ENCODE results near the gene KLHL29. TPM values are rescaled to one million over a fixed set of nuclear protein-coding genes. Genes with fewer than 3 reads are reported as not detected.

Gene KLHL29
- total RNA-seq, 1 experiment from 2014 or later: 2.6 TPM

- CTCF ChIA-PET: no interaction called here
- Histone ChIP-seq H4K20me1 (ENCODE audit: low read length) (no peaks in the 10 kb centered on the region), H3K4me1 (ENCODE audit: insufficient read depth, low read length) (no peaks in the 10 kb centered on the region), H3K27me3 (ENCODE audit: low read length) (no peaks in the 10 kb centered on the region), H3K9me2 (replicated peaks; ENCODE audit: low read length) (no peaks in the 10 kb centered on the region), H2AFZ (ENCODE audit: low read length) (no peak overlapping the region), H3F3A (ENCODE audit: low read length, unreplicated experiment) (no peaks in the 10 kb centered on the region), H3K9me3 (ENCODE audit: low read length) (no peaks in the 10 kb centered on the region), H3K4me3 (ENCODE audit: low read length) (no peak overlapping the region), H3K9ac (ENCODE audit: low read length) (no peak overlapping the region), H3K36me3 (ENCODE audit: low read depth, low read length) (no peaks in the 10 kb centered on the region), H3K27ac (ENCODE audit: low read length) (no peak overlapping the region), H3K4me2 (ENCODE audit: low read length) (no peak overlapping the region), H3K79me2 (ENCODE audit: low read length) (no peaks in the 10 kb centered on the region)
- no peak for ATAC-seq
- no peak for TF ChIP-seq EZH2 (IDR thresholded peaks at IDR 0.05; ENCODE audit: low read length, unreplicated experiment)
- no peak for TF ChIP-seq CTCF (conservative IDR thresholded peaks at IDR 0.05; ENCODE audit: low read depth, low read length)
- TF ChIP-seq EZH2phosphoT487 (IDR thresholded peaks at IDR 0.05; ENCODE audit: borderline replicate concordance, low read length): no peak
- no peak for DNase-seq
- no TSS peak for BruUV-seq (replicated peaks)
- POLR2A ChIA-PET (ENCODE audit: unreplicated experiment): no interaction called here
- intact Hi-C loops (cut with micrococcal nuclease): no loop called here
These were observed 301.5 kb downstream of the KLHL29 start for GRCh38 chr2:23686405-23687029.

- BruUV-seq (replicated peaks): no TSS peak
- intact Hi-C loops (cut with micrococcal nuclease): no loop called here
- Histone ChIP-seq H2AFZ (ENCODE audit: low read length) (no peak overlapping the region), H3K79me2 (ENCODE audit: low read length) (no peaks in the 10 kb centered on the region), H3K27me3 (ENCODE audit: low read length) (no peaks in the 10 kb centered on the region), H3K4me3 (ENCODE audit: low read length) (no peak overlapping the region), H3K9ac (ENCODE audit: low read length) (no peak overlapping the region), H3K4me1 (ENCODE audit: insufficient read depth, low read length) (no peaks in the 10 kb centered on the region), H4K20me1 (ENCODE audit: low read length) (no peaks in the 10 kb centered on the region), H3K9me2 (replicated peaks; ENCODE audit: low read length) (no peaks in the 10 kb centered on the region), H3K36me3 (ENCODE audit: low read depth, low read length) (no peaks in the 10 kb centered on the region), H3K4me2 (ENCODE audit: low read length) (no peak overlapping the region), H3K9me3 (ENCODE audit: low read length) (no peaks in the 10 kb centered on the region), H3K27ac (ENCODE audit: low read length) (no peak overlapping the region), H3F3A (ENCODE audit: low read length, unreplicated experiment) (no peaks in the 10 kb centered on the region)
- ATAC-seq (no peak), DNase-seq (no peak)
- TF ChIP-seq CTCF (conservative IDR thresholded peaks at IDR 0.05; ENCODE audit: low read depth, low read length): no peak
- no peak for TF ChIP-seq EZH2 (IDR thresholded peaks at IDR 0.05; ENCODE audit: low read length, unreplicated experiment)
- no peak for TF ChIP-seq EZH2phosphoT487 (IDR thresholded peaks at IDR 0.05; ENCODE audit: borderline replicate concordance, low read length)
- CTCF ChIA-PET: no interaction called here
- POLR2A ChIA-PET (ENCODE audit: unreplicated experiment): no interaction called here
These were observed 302.2 kb downstream of the KLHL29 start for GRCh38 chr2:23687214-23687613.

- no peak for ATAC-seq
- H3K4me1 ChIP-seq (ENCODE audit: insufficient read depth, low read length): no peaks in the 10 kb centered on the region
- H3K79me2 ChIP-seq (ENCODE audit: low read length): no peaks in the 10 kb centered on the region
- intact Hi-C loops (cut with micrococcal nuclease): no loop called here
- no peak overlapping the region for H3K27ac ChIP-seq (ENCODE audit: low read length)
- no peaks in the 10 kb centered on the region for H3F3A ChIP-seq (ENCODE audit: low read length, unreplicated experiment)
- no peaks in the 10 kb centered on the region for H3K9me2 ChIP-seq (replicated peaks; ENCODE audit: low read length)
- TF ChIP-seq EZH2phosphoT487 (IDR thresholded peaks at IDR 0.05; ENCODE audit: borderline replicate concordance, low read length) (no peak), EZH2 (IDR thresholded peaks at IDR 0.05; ENCODE audit: low read length, unreplicated experiment) (no peak), CTCF (conservative IDR thresholded peaks at IDR 0.05; ENCODE audit: low read depth, low read length) (no peak)
- no TSS peak for BruUV-seq (replicated peaks)
- no peak for DNase-seq
- H3K4me3 ChIP-seq (ENCODE audit: low read length): no peak overlapping the region
- POLR2A ChIA-PET (ENCODE audit: unreplicated experiment): no interaction called here
- H3K4me2 ChIP-seq (ENCODE audit: low read length): no peak overlapping the region
- no peaks in the 10 kb centered on the region for H3K36me3 ChIP-seq (ENCODE audit: low read depth, low read length)
- no peaks in the 10 kb centered on the region for H3K9me3 ChIP-seq (ENCODE audit: low read length)
- CTCF ChIA-PET: no interaction called here
- H4K20me1 ChIP-seq (ENCODE audit: low read length): no peaks in the 10 kb centered on the region
- H2AFZ ChIP-seq (ENCODE audit: low read length): no peak overlapping the region
- H3K9ac ChIP-seq (ENCODE audit: low read length): no peak overlapping the region
- H3K27me3 ChIP-seq (ENCODE audit: low read length): no peaks in the 10 kb centered on the region
These were observed 302.7 kb downstream of the KLHL29 start for GRCh38 chr2:23687713-23688112.
